HUES64 (cell line): ENCODE results near the gene SAMD8.
"Not testable (repeated sequence)": the region's sequence is repeated elsewhere in the genome, so short reads cannot be mapped to it uniquely, and the experiment has no call there.

Experiments used
- H3K27ac ChIP-seq: 2 replicates; pipeline ENCODE4 v1.7.0; 2013; ENCODE audit warnings: low read depth, low read length, inconsistent platforms
- H3K27me3 ChIP-seq: 2 replicates; pipeline ENCODE4 v1.6.1; 2013; ENCODE audit warnings: mild to moderate bottlenecking, low read length; ENCODE audit not compliant: insufficient read depth
- H3K36me3 ChIP-seq: 2 replicates; pipeline ENCODE4 v1.6.1; 2013; ENCODE audit warnings: mild to moderate bottlenecking, low read length; ENCODE audit not compliant: insufficient read depth
- H3K4me1 ChIP-seq: 2 replicates; pipeline ENCODE4 v1.6.1; 2013; ENCODE audit warnings: mild to moderate bottlenecking, low read length, moderate library complexity; ENCODE audit not compliant: insufficient read depth
- H3K4me3 ChIP-seq: 2 replicates; pipeline ENCODE4 v1.5.1; 2013; ENCODE audit warnings: mild to moderate bottlenecking, low read length, moderate library complexity
- H3K9ac ChIP-seq: 2 replicates; pipeline ENCODE4 v1.6.1; 2013; ENCODE audit warnings: mild to moderate bottlenecking, low read depth, low read length
- H3K9me3 ChIP-seq: 2 replicates; pipeline ENCODE4 v1.6.1; 2013; ENCODE audit warnings: low read depth, low read length; ENCODE audit not compliant: insufficient read depth
- WGBS: fragments of 150-250, 120-280 bp; methylation state at CpG from one replicate; pipeline ENCODE4 v1.1.7; 2013; ENCODE audit warnings: missing lambda C conversion rate; 5-methylcytosine and 5-hydroxymethylcytosine counted together

SAMD8 gene

DNA sequence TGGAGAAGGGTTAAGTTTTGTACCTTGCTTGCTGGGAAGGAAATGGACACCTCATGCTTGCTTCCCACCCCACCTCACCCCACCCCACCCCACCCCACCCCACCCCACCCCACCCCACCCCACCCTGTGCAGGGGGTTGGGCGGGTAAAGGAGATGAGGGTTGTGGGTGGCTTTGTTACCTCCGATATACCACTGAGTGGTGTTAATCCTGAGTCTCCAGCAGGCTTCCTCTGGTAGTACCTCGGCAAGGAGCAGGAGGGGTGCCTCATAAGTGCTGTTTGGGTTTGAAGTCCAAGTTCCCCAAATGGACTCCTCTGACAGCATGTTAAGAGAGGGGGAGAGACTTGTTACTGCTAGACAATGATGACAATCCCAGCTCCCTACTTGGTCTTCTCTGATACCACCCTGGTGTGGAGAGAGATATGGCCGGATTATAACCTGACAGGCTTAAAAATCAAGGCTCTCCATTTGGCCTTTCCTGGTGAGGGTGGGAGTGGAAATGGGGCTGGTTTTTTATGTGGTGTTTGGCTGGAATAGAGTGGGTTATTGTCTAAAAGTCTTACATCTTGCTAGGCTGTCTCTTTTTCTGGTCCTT lies 11.7 kb downstream of the SAMD8 start:
- H3K4me1 ChIP-seq, result peaks cover 9% of the 10 kb centered on the region
- no peaks in the 10 kb centered on the region for H3K27me3 ChIP-seq
- H3K4me3 ChIP-seq, result no peak overlapping the region
- H3K9ac ChIP-seq, result no peak overlapping the region
- H3K27ac ChIP-seq, result no peak overlapping the region
- H3K36me3 ChIP-seq, result peaks cover 8% of the 10 kb centered on the region; the same call in 1 of the 2 replicates
- no peaks in the 10 kb centered on the region for H3K9me3 ChIP-seq
- 85% methylated on average over 3 of the region's 4 CpGs for WGBS

DNA sequence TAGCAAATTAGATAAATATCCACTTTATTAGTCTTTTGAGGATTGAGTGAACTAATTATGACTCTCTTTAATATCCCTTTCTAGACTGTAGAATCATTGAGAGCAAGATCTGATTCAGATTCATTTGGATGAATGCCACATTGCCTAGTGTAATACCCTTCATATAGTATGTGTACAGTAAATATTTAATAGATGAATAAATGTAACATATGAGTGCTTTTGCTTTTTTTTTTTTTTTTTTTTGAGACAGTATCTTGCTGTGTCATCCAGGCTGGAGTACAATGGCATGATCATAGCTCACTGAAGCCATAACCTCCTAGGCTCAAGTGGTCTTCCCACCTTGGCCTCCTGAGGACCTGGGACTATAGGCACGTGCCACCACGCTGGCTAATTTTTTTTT lies 14.8 kb downstream of the SAMD8 start:
- H3K9ac ChIP-seq, result no peak overlapping the region
- WGBS, result 94% methylated on average over 2 of the region's 2 CpGs
- H3K4me1 ChIP-seq, result peaks cover 9% of the 10 kb centered on the region
- peaks cover 8% of the 10 kb centered on the region; the same call in 1 of the 2 replicates for H3K36me3 ChIP-seq
- no peaks in the 10 kb centered on the region for H3K27me3 ChIP-seq
- H3K4me3 ChIP-seq, result no peak overlapping the region
- H3K9me3 ChIP-seq, result no peaks in the 10 kb centered on the region
- no peak overlapping the region for H3K27ac ChIP-seq

DNA sequence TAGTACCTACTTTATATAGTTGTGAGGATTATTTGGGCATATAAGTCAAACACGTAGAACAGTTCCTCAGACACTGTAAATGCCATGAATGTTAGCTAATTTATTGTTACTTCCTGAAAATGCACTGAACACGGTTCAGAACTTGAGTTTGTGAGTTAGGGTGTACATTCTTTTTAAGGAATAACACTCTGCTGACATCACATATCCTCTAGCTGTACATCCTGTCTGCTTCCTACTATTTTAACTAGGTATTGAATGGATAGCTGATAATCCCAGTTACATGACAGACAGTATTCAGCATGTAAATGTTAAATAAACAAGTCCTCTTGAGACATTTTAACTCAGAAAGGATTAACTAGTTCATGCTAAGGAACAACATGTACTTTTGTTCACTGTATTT lies 16.0 kb downstream of the SAMD8 start:
- Histone ChIP-seq H3K9me3 (no peaks in the 10 kb centered on the region), H3K4me3 (no peak overlapping the region), H3K27ac (no peak overlapping the region), H3K36me3 (peaks cover 8% of the 10 kb centered on the region; the same call in 1 of the 2 replicates), H3K4me1 (peaks cover 9% of the 10 kb centered on the region), H3K27me3 (no peaks in the 10 kb centered on the region), H3K9ac (no peak overlapping the region)
- WGBS, result 83% methylated on average over 2 of the region's 2 CpGs

- not testable (repeated sequence) for H3K27ac ChIP-seq, H3K4me1 ChIP-seq, H3K9ac ChIP-seq, H3K27me3 ChIP-seq, H3K9me3 ChIP-seq, H3K36me3 ChIP-seq, H3K4me3 ChIP-seq
- WGBS, result 94% methylated on average over 1 of the region's 1 CpG
These were observed 17.5 kb downstream of the SAMD8 start for GRCh38 chr10:75128985-75129384.

DNA sequence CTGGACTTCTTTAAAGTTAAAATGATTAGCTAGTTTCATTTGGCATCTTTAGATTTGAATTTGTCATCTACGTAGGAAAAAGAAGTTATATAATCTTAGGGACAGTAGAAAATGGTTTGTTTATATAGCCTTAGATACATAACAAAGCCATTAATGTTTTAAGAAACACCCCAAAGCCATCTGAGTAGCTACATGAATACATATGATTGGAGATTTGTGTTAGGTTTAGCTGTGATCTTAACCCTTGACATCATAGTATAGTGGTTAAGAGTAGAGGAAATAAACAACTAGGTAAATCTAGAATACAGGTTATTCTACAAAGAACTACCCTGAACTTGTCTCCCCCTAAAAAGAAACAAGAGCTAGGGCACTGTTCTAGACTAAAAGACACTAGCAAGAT lies 18.1 kb downstream of the SAMD8 start:
- Histone ChIP-seq H3K27me3 (no peaks in the 10 kb centered on the region), H3K36me3 (0 out of 2 replicates have a peak, but pooled peaks cover 5% of the 10 kb centered on the region), H3K4me3 (no peak overlapping the region), H3K9me3 (no peaks in the 10 kb centered on the region), H3K9ac (no peak overlapping the region), H3K27ac (no peak overlapping the region), H3K4me1 (peaks cover 6% of the 10 kb centered on the region)
- WGBS, result 100% methylated on average over 1 of the region's 1 CpG

- H3K4me1 ChIP-seq, result peaks cover 11% of the 10 kb centered on the region; the same call in 1 of the 2 replicates
- H3K9ac ChIP-seq, H3K9me3 ChIP-seq, H3K27me3 ChIP-seq, H3K4me3 ChIP-seq, H3K27ac ChIP-seq, H3K36me3 ChIP-seq: not testable (repeated sequence)
- WGBS, result 83% methylated on average over 3 of the region's 3 CpGs
These were observed 22.2 kb downstream of the SAMD8 start for GRCh38 chr10:75133701-75134100.

DNA sequence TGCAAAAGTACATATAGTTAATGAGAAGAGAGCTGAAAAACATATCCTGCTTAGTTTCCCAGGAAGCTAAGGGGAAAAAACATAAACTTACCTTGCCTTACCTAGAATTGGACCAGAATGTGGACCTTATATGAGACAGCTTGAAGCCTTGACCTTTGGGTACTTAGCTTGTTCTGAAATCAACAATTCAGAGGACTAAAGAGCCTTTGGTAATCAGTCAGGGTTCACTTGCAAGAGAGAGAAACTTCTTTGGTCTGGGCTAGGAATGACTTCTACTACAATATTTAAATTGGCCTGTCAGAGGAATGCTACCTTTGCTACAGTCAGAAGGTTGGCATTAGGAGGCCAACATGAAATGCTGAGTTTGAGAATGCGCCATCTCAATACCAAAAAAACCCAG lies 24.9 kb downstream of the SAMD8 start:
- Histone ChIP-seq H3K9ac (no peak overlapping the region), H3K36me3 (no peaks in the 10 kb centered on the region), H3K4me1 (peaks cover 11% of the 10 kb centered on the region; the same call in 1 of the 2 replicates), H3K9me3 (no peaks in the 10 kb centered on the region), H3K4me3 (no peak overlapping the region), H3K27ac (no peak overlapping the region), H3K27me3 (no peaks in the 10 kb centered on the region)
- 100% methylated on average over 1 of the region's 1 CpG for WGBS

DNA sequence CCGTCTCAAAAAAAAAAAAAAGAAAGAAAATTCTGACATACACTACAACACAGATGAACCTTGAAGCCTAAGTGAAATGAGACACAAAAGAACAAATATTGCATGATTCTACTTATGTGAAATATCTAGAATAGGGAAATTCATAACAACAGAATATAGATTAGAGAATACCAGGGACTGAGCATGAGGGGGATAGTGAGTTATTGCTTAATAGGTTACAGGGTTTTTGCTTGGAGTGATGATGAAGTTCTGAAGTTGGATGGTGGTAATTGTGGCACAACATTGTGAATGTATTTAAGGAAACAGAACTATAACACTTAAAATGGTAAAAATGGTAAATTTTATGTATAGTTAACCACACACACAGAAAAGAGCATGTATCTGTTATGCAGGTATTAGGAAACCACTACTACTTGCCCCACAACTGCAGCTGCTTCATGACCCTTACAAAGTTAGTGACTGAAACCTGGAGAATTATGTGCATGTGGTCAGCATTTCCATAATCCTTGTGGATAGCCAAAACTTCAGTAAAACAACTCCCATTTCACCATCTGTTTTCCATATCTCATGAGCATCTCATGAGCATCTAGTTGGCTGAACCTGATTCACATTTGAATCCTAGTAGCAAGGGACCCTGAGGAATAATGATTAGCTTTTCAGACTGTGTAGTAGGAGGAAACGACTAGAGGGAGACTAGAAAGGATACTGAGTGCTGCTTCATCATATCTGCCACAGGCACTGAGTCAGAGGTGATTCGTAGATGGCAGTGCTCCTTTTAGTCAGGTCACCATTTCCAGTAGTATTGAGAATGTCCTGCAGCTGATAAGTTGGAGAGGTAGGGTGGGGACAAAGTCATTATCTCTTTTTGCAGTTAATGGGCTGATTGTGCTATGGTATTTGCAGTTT lies 26.3 kb downstream of the SAMD8 start:
- WGBS, result 65% methylated on average over 2 of the region's 3 CpGs
- H3K4me1 ChIP-seq, result peaks cover 11% of the 10 kb centered on the region; the same call in 1 of the 2 replicates
- H3K27ac ChIP-seq, result no peak overlapping the region
- H3K27me3 ChIP-seq, result no peaks in the 10 kb centered on the region
- no peak overlapping the region for H3K9ac ChIP-seq
- no peaks in the 10 kb centered on the region for H3K36me3 ChIP-seq
- H3K4me3 ChIP-seq, result no peak overlapping the region
- no peaks in the 10 kb centered on the region for H3K9me3 ChIP-seq

DNA sequence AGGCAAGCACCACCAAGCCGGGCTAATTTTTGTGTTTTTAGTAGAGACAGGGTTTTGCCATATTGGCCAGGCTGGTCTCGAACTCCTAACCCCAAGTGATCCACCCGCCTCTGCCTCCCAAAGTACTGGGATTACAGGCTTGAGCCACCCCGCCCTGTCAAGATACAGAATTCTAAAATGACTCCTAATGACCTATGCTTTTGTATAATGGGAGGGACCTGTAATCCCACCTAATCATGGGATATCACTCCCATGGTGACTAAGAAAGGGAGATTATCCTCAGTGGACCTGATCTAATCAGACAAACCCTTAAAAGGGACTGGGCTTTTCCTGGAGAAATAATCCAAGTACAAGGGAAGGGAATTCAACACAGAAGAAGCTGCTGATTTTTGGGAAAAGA lies 28.8 kb downstream of the SAMD8 start:
- WGBS, result 91% methylated on average over 4 of the region's 4 CpGs
- no peaks in the 10 kb centered on the region for H3K9me3 ChIP-seq
- H3K27ac ChIP-seq, result no peak overlapping the region
- H3K9ac ChIP-seq, result no peak overlapping the region
- no peaks in the 10 kb centered on the region for H3K36me3 ChIP-seq
- no peaks in the 10 kb centered on the region for H3K27me3 ChIP-seq
- no peak overlapping the region for H3K4me3 ChIP-seq
- peaks cover 11% of the 10 kb centered on the region; the same call in 1 of the 2 replicates for H3K4me1 ChIP-seq

GRCh38 chr10:75143353-75143752 lies 31.9 kb downstream of the SAMD8 start:
- H3K27ac ChIP-seq, result no peak overlapping the region
- H3K4me3 ChIP-seq, result no peak overlapping the region
- H3K36me3 ChIP-seq, result no peaks in the 10 kb centered on the region
- no peak overlapping the region for H3K9ac ChIP-seq
- H3K4me1 ChIP-seq, result no peaks in the 10 kb centered on the region
- 89% methylated on average over 1 of the region's 1 CpG for WGBS
- no peaks in the 10 kb centered on the region for H3K9me3 ChIP-seq
- no peaks in the 10 kb centered on the region for H3K27me3 ChIP-seq

- Histone ChIP-seq H3K9me3 (no peaks in the 10 kb centered on the region), H3K9ac (no peak overlapping the region), H3K4me1 (no peaks in the 10 kb centered on the region), H3K4me3 (no peak overlapping the region), H3K36me3 (peaks cover 3% of the 10 kb centered on the region), H3K27ac (no peak overlapping the region), H3K27me3 (no peaks in the 10 kb centered on the region)
- 100% methylated on average over 1 of the region's 1 CpG for WGBS
These were observed 34.1 kb downstream of the SAMD8 start for GRCh38 chr10:75145590-75145989.
